Endothelial cell (in vitro differentiated cells): Measurements from ENCODE around the gene FAAP100. TPM values are rescaled to one million over a fixed set of nuclear protein-coding genes. Genes with fewer than 3 reads are reported as not detected.
A peak's percentile ranks its signal among the peaks of the same experiment; 100 is the strongest.

Source experiments
- DNase-seq: peaks from one replicate; pipeline ENCODE4 v3.0.0; 2021; ENCODE audit warnings: low spot score
- H3K27ac Mint-ChIP-seq: one replicate; pipeline ENCODE4 v1.8.0; 2021; ENCODE audit warnings: mixed read lengths, inconsistent platforms; ENCODE audit not compliant: unreplicated experiment
- H3K27me3 Mint-ChIP-seq: one replicate; pipeline ENCODE4 v1.8.0; 2021; ENCODE audit warnings: mild to moderate bottlenecking, moderate library complexity, mixed read lengths, inconsistent platforms; ENCODE audit not compliant: unreplicated experiment
- H3K36me3 Mint-ChIP-seq: one replicate; pipeline ENCODE4 v1.8.0; 2021; ENCODE audit warnings: mild to moderate bottlenecking, low read depth, mixed read lengths, inconsistent platforms; ENCODE audit not compliant: unreplicated experiment
- H3K4me1 Mint-ChIP-seq: one replicate; pipeline ENCODE4 v1.8.0; 2021; ENCODE audit warnings: mild to moderate bottlenecking, mixed read lengths, inconsistent platforms; ENCODE audit not compliant: unreplicated experiment
- H3K4me3 Mint-ChIP-seq: one replicate; pipeline ENCODE4 v1.8.0; 2021; ENCODE audit warnings: mild to moderate bottlenecking, mixed read lengths, inconsistent platforms; ENCODE audit not compliant: unreplicated experiment
- H3K9me3 Mint-ChIP-seq: one replicate; pipeline ENCODE4 v1.8.0; 2021; ENCODE audit warnings: mixed read lengths, inconsistent platforms; ENCODE audit not compliant: unreplicated experiment
- CTCF ChIP-seq: fragments of 200-600 bp; sonication (generic); IDR thresholded peaks from one replicate; pipeline ENCODE4 v1.5.0; 2021; ENCODE audit warnings: antibody characterized with exemption; ENCODE audit not compliant: unreplicated experiment
- total RNA-seq: library from RNA; stranded (reverse); fragmentation: NEBNext Ultra II Directional; extraction: Animal tissue kit (Norgen Biotek cat#: 25700); gene quantifications from one replicate; pipeline ENCODE4 v1.2.1, GENCODE V29; 2021; ENCODE audit not compliant: unreplicated experiment

Gene FAAP100
- total RNA-seq, 1 donor from 2014 or later, result 40.6 TPM

- Mint-ChIP-seq H3K27me3 (peaks cover 3% of the 10 kb centered on the region), H3K9me3 (no peaks in the 10 kb centered on the region), H3K4me1 (no peaks in the 10 kb centered on the region), H3K27ac (no peak overlapping the region), H3K36me3 (no peaks in the 10 kb centered on the region), H3K4me3 (no peak overlapping the region)
- TF ChIP-seq CTCF, result no peak
- DNase-seq, result no peak
Measured at GRCh38 chr17:81543339-81543675, 8.8 kb downstream of the FAAP100 start.

- Mint-ChIP-seq H3K4me3 (peak overlapping the region; percentile 31), H3K27me3 (peaks cover 5% of the 10 kb centered on the region), H3K36me3 (no peaks in the 10 kb centered on the region), H3K9me3 (no peaks in the 10 kb centered on the region), H3K27ac (no peak overlapping the region), H3K4me1 (no peaks in the 10 kb centered on the region)
- no peak for DNase-seq
- TF ChIP-seq CTCF, result no peak
Measured at GRCh38 chr17:81542431-81543338, 9.5 kb downstream of the FAAP100 start.

DNA sequence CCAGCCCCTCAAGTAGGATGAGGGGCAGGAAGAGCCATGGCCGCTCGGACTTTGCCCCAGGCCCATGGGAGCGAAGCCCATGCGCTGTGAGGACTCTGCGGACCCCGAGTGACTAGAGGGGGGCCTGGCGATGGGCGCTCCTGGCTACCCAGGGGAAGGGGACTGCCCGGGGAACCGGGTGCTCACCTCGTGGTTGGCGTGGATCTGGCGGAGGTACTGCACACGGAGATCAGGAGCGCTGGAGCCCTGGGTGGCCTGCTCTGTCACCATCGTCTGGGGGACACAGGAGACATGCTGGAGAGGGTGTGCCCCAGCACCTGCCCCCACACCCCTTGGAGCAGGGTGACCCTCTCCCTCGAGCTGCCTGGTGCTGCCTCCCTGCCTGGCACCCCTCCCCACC is 11.0 kb downstream of the FAAP100 start:
- DNase-seq, result no peak
- Mint-ChIP-seq H3K9me3 (no peaks in the 10 kb centered on the region), H3K27ac (no peak overlapping the region), H3K27me3 (peaks cover 8% of the 10 kb centered on the region), H3K36me3 (no peaks in the 10 kb centered on the region), H3K4me1 (no peaks in the 10 kb centered on the region), H3K4me3 (no peak overlapping the region)
- TF ChIP-seq CTCF, result no peak

- H3K27ac Mint-ChIP-seq, result no peak overlapping the region
- peaks cover 10% of the 10 kb centered on the region for H3K27me3 Mint-ChIP-seq
- no peak for TF ChIP-seq CTCF
- no peaks in the 10 kb centered on the region for H3K9me3 Mint-ChIP-seq
- H3K4me3 Mint-ChIP-seq, result no peak overlapping the region
- DNase-seq, result no peak
- no peaks in the 10 kb centered on the region for H3K36me3 Mint-ChIP-seq
- no peaks in the 10 kb centered on the region for H3K4me1 Mint-ChIP-seq
Measured at GRCh38 chr17:81540676-81541027, 11.5 kb downstream of the FAAP100 start.

DNA sequence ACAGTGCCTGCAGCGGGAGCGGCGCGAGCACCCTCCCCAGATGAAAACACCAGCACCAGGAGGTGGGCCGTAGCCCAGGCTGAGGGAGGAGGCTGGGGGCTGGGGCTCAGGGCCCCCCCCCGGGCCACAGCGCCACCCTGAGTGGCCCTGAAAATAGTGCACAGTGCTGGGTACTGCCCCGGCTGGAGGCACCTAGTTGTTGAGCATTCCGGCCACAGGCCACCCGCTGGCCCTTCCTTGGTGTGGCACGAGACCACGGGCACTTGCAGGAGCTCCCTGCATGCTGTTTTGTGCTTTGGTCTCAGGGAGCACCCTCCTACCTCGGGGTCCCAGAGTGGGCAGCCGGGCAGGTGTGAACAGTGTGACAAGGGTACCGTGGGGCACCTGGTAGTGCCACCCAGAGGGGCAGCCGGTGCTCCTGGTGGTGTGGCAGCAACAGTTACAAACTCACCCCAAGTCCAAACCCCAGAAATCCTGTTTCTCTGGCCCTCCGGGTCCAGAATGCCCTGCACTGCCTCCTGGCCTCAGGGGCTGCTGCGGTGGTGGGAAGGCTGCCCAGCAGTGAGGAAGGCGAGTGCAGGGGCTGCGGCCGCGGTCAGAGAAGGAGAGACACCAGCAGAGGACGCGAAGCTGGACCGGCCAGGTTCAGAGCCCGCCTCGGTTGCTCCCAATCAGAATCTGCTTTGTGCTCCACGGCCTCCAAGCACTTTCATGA is 12.0 kb downstream of the FAAP100 start:
- H3K36me3 Mint-ChIP-seq, result no peaks in the 10 kb centered on the region
- H3K27ac Mint-ChIP-seq, result no peak overlapping the region
- H3K9me3 Mint-ChIP-seq, result no peaks in the 10 kb centered on the region
- peaks cover 10% of the 10 kb centered on the region for H3K27me3 Mint-ChIP-seq
- no peak for TF ChIP-seq CTCF
- no peak for DNase-seq
- no peaks in the 10 kb centered on the region for H3K4me1 Mint-ChIP-seq
- H3K4me3 Mint-ChIP-seq, result no peak overlapping the region
